HG03025 (cell line): ENCODE results near the gene FOXR1.
"Not testable (repeated sequence)": the region's sequence is repeated elsewhere in the genome, so short reads cannot be mapped to it uniquely, and the experiment has no call there.

Experiments used
- ATAC-seq: cut with Tn5 transposase; IDR thresholded peaks from one replicate; pipeline ENCODE4 v1.9.1; 2021; ENCODE audit warnings: mild to moderate bottlenecking, moderate library complexity; ENCODE audit not compliant: unreplicated experiment, low FRiP score

Gene FOXR1

DNA sequence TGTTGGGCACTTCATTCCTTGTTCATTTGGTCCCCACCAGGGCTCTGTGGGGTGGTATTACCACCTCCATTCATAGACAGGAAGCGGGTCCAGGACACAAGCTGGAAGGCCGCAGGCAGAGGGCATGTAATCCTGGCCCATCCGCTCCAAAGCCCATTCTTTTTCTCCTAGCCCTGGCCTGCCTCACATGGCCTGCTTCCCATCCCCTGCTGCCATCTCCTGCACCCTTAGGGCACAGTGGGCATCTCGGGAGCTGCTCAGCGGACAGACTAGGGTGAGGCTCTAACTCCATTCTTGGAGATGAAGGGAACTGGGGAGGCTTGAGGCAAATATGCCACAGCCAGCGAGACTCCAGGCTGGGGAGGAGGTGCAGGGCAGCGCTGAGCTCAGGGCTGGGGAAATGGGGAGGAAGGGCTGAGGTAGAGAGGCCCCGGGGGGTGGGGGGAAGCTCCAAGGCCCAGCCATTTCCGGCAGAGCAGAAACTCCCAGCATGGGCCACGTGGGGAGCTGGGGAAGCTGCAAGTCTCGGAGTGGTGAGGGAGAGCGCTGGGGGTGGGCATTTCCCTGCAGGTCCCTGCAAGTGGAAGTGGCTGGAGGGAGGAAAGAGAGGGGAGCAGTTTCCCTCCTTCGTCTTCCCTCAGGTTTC lies 31.5 kb upstream of the FOXR1 start:
- no peak for ATAC-seq

DNA sequence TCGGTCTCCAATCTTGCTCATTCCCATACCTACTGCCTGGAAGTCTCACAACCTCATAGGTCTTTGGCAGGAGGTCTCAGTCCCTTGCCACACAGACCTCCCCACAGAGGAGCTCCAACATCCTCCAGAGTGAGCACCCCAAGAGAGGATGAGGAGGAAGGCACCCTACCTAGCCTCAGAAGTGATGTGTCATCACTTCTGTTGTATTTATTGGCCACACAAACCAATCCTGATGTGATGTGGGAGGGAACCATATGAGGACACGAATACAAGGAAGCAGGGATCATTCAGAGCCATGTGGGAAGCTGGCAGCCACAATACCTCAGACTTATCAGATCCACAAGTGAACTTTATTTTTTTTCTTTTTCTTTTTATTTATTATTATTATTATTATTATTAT lies 24.5 kb upstream of the FOXR1 start:
- ATAC-seq: no peak

GRCh38 chr11:118948000-118948399 lies 23.6 kb upstream of the FOXR1 start:
- no peak for ATAC-seq

GRCh38 chr11:118953265-118953664 lies 18.3 kb upstream of the FOXR1 start:
- no peak for ATAC-seq

GRCh38 chr11:118953976-118954375 lies 17.6 kb upstream of the FOXR1 start:
- not testable (repeated sequence) for ATAC-seq

- no peak for ATAC-seq
Observed at GRCh38 chr11:118956094-118956846, 15.3 kb upstream of the FOXR1 start, which contains the start of gene UPK2. Gene UPK2 (plus strand): TSS chr11:118956298. CDS start chr11:118956351, 53 bp downstream.

DNA sequence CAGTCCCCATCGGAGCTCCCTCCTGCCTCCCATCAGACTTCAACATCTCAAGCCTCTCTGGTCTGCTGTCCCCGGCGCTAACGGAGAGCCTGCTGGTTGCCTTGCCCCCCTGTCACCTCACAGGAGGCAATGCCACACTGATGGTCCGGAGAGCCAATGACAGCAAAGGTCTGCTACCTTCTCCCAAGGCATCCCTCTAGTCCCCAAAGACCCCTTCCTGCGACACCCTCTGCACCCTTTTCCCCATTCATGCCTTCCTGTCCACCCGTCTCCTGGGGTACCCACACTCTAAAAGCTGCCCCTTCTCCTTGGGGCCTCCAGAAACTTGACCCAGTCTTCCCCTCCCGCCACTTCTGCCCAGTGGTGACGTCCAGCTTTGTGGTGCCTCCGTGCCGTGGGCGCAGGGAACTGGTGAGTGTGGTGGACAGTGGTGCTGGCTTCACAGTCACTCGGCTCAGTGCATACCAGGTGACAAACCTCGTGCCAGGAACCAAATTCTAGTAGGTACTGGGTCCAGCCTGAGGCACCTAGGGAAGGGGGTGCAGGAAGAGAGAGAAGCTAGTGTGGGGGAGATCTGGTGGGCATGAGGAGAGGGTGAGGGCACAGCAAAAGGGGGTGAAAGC lies 14.6 kb upstream of the FOXR1 start:
- ATAC-seq: no peak

DNA sequence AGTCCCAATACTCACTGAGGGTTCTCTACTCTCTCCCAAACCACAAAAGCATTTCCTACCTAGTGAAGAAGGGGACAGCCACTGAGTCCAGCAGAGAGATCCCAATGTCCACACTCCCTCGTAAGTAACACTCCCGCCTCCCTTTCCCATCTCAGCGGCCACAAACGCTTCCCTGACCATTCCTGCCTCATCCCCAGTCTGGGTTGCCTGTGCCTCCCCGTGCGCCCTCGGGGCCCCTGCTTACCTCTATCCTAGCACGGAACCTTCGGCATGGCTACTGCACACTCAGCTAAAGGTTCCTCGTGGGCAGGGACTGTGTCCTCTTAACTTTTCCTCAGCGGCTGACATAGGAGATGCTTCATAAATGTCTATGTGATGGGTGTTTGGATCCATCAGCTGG lies 14.0 kb upstream of the FOXR1 start:
- ATAC-seq: no peak

GRCh38 chr11:118957968-118958367 lies 13.6 kb upstream of the FOXR1 start:
- no peak for ATAC-seq

- ATAC-seq: no peak
Observed at GRCh38 chr11:118958577-118958976, 13.0 kb upstream of the FOXR1 start.

- ATAC-seq: no peak
Observed at GRCh38 chr11:118961189-118961588, 10.4 kb upstream of the FOXR1 start.

DNA sequence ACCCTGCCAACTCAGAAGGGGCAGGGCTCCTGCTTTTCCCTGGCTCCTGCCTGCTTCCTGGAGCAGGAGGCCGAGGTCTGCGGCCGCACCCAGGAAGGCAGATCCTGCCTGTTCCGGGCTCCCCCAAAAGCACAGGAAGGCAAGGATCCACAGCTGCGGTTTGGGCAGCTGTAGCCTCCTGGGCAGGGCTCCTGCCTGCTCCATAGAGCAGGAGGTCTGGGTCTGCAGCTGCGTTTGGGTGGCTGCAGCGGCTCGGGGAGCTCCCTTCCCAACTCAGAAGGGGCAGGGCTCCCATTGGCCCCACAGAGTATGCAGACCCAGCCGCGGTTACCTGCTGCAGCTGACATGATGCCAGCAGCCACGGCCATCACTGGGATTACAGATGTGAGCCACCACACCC lies 10.0 kb upstream of the FOXR1 start:
- no peak for ATAC-seq

DNA sequence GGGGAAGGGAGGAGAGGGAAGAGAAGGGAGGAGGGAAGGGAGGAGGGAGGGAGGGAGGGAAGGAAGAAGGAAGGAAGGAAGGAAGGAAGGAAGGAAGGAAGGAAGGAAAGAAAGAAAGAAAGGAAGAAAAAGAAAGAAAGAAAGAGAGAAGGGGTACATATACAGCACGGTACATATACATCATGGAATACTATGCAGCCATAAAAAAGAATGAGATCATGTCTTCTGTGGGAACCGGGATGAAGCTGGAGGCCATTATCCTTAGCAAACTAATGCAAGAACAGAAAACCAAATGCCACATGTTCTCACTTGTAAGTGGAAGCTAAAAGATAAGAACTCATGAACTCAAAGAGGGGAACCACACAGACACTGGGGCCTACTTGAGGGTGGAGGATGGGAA lies 2.1 kb upstream of the FOXR1 start:
- not testable (repeated sequence) for ATAC-seq

DNA sequence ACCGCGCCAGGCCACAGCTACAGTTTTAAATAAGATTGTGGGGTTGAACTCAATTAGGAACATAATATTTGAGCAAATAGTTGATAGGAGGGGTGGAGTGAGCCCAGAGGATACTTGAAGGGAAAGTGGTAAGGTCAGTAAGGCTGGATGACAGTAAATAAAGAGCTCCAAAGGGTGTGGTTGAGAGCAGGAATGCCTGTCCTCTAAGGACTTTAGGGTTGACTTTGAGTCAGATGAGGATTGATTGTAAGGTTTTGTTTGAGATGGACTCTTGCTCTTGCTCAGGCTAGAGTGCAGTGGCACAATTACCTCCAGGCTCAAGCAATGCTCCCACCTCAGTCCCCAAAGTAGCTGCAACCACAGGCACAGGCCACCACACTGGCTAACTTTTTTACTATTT lies 2.4 kb downstream of the FOXR1 start:
- no peak for ATAC-seq

DNA sequence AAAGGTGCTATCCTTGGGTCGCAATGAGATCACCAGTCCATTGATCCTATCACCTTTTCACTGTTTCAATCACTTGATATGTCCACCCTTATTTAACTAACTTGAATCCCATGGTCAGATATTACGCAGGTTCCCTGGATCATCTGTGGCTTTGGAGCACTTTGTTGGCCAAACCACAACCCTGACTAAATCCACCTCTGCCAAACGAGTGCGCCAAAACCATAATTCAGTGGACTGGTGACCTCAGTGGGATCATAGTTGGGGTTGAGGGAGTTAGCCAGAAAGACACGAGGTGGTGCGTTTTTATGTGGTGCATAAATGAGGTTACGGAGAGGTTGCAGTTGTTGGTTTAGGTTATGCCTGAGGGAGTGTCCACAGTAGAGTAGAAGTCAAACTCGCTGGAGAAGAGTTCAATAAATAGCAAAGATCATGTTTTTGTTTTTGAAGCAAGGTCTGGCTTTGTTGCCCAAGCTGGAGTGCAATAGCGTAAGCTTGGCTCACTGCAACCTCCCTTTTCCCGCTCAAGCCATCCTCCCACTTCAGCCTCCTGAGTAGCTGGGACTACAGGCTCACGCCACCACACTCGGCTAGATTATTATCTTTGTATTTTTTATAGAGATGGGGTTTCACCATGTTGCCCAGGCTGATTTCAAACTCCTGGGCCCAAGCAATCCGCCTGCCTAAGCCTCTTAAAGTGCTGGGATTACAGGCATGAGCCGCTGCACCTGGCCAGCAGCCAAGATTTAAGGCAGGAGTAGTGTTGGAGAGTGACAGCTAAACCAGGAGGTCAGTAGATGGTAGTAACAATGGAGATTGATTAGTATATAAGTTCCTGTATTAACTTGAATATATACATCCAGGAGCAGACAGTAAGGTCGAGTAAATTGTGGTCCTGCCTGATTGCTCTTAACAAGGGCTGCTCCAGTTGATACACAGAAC lies 4.5 kb downstream of the FOXR1 start:
- ATAC-seq: no peak

- no peak for ATAC-seq
Observed at GRCh38 chr11:118979434-118979833, 7.9 kb downstream of the FOXR1 start.

DNA sequence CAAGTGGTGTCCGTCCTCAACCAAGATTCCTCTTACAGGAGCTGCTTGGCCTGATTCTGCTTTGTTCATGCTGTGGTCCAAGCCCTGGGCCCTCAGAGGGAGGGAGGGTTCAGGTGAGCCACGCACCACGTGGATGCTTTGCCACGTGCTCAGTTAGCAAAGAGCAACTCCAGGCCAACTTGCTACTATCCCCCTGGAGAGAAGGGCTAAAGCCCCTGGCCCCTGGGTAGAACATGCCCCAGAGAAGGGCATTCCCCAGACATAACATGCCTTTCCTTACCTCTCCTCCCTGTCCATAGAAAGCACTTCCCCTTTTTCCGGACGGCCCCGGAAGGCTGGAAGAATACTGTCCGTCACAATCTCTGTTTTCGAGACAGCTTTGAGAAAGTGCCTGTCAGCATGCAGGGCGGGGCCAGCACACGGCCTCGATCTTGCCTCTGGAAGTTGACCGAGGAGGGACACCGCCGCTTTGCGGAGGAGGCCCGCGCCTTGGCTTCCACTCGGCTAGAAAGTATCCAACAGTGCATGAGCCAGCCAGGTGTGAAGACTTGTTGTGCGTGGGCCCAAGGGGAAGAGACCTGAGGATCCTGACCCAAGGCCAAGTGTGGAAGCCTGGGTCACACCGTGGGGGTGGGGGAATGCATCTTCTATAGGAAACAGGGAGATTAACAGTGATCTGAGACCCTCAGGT lies 8.8 kb downstream of the FOXR1 start:
- ATAC-seq: no peak

GRCh38 chr11:118984337-118984736 lies 12.8 kb downstream of the FOXR1 start:
- ATAC-seq: not testable (repeated sequence)

GRCh38 chr11:118984825-118985224 lies 13.3 kb downstream of the FOXR1 start:
- no peak for ATAC-seq

DNA sequence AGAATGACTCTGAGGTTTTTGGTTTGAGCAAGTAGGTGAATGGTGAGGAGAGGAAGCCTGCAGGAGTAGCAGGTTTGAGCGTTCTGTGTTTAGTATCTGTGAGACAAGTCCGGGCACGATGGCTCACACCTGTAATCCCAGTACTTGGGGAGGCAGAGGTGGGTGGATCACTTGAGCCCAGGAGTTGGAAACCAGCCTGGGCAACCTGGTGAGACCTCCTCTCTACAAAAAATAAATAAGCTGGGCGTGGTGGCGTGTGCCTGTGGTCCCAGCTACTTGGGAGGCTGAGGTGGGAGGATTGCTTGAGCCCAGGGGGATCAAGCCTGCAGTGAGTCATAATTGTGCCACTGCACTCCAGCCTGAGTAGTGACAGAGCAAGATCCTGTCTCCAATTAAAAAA lies 16.7 kb downstream of the FOXR1 start:
- ATAC-seq: no peak
